GM18526 (cell line): Measurements from ENCODE around the gene ANK3.

Experiments
- POLR2A ChIP-seq: IDR thresholded peaks from 3 replicates; pipeline ENCODE4 v1.6.1; 2011; ENCODE audit not compliant: insufficient read length; ENCODE audit errors: extremely low read depth

Gene ANK3

GRCh38 chr10:60162631-60163030, 227.0 kb downstream of the ANK3 start:
- no peak for TF ChIP-seq POLR2A

GRCh38 chr10:60155943-60156683, 233.6 kb downstream of the ANK3 start:
- TF ChIP-seq POLR2A = no peak

DNA sequence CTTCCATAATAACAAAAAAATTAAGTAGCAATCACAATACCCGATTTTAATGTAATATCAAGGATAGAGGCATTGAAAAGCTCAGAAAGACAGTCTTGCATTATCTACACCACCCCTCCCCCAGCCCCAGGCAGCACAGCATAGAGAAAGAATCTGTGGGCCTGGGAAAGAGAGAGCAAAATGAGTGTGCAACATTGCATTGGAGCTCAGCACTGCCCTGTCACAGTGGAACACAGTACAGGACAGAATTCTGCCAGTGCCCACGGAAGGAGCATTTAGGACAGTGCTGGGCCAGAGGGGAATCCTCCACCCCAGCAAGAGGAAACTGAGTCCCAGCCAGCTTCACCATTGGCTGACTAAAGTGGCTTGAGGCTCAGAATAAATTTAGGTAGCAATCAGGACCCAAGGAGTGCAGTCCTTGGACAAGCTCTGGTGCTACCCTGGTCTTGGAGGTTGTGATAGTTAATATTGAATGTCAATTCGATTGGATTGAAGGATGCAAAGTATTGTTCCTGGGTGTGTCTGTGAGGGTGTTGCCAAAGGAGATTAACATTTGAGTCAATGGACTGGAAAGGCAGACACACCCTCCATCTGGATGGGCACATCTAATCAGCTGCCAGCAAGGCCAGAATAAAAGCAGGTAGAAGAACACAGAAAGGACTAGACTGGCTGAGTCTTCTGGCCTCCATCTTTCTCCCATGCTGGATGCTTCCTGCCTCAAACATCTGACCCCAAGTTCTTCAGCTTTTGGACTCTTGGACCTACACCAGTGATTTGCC, 234.4 kb downstream of the ANK3 start:
- TF ChIP-seq POLR2A = no peak

- TF ChIP-seq POLR2A = no peak
Observed at GRCh38 chr10:60149003-60149402, 240.7 kb downstream of the ANK3 start.

GRCh38 chr10:60148266-60148840, 241.3 kb downstream of the ANK3 start:
- no peak for TF ChIP-seq POLR2A

DNA sequence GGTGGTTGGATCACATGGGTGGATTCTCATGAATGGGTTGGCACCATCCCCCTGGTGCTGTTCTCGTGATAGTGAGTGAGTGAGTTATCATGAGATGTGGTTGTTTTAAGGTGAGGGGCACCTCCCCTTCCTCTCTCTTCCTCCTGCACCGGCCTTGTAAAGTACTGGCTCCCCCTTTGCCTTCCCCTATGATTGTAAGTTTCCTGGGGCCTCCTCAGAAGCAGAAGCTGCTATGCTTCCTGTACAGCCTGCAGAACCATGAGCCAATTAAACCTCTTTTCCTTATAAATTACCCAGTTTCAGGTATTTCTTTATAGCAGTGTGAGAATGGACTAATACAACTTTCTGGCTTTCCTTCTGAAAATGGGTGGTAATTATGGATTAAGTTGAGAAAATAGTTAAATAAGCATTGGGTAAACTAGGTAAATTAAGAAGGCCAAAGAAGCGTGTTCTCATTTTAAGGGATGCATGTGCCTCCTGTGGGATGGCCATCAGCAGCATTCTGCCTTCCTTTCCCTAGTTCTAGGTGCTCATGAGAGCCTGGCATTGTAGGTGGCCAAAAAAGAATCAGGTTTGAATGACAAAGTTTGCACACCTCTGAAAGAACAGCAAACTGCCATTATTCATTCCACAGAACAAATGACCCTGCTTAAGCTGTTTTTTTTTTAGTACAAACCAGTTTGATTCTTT, 242.0 kb downstream of the ANK3 start:
- TF ChIP-seq POLR2A = no peak

GRCh38 chr10:60147025-60147424, 242.7 kb downstream of the ANK3 start:
- TF ChIP-seq POLR2A = no peak

DNA sequence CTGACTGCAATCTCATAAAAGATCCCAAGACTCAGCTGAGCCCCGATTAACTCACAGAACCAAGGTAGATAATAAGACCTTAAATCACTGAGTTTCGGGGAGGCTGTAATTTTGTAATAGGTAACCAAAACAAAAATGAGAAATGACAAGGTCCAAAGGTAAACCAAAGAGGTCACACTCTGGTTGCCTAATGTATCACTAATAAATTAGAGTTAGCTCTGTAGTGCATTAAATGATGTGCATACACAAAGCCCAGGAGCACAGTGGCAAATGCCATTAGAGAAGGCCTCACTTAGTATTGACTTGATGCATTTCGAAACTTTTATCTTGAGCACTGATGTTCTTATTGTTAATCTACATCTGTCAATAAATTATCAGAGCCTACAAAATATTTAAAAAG, 245.6 kb downstream of the ANK3 start:
- no peak for TF ChIP-seq POLR2A

DNA sequence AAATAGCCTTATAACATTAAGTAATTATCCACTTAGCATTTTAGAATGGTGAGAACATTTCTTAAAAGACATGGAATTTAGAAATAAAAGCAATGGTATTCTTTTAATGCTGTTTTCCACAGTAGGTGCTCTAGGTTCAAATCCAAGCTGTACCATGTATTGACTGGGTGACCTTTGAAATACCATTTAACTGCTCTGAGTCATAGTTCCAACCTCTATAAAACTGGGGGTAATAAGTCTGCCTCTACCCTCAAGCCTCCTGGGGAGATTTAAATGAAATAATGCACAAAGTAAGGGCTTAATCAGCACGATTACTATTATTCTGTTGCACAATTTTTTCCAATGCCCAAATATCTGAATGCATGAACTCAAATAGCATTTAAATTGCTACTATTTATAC, 246.9 kb downstream of the ANK3 start:
- no peak for TF ChIP-seq POLR2A

DNA sequence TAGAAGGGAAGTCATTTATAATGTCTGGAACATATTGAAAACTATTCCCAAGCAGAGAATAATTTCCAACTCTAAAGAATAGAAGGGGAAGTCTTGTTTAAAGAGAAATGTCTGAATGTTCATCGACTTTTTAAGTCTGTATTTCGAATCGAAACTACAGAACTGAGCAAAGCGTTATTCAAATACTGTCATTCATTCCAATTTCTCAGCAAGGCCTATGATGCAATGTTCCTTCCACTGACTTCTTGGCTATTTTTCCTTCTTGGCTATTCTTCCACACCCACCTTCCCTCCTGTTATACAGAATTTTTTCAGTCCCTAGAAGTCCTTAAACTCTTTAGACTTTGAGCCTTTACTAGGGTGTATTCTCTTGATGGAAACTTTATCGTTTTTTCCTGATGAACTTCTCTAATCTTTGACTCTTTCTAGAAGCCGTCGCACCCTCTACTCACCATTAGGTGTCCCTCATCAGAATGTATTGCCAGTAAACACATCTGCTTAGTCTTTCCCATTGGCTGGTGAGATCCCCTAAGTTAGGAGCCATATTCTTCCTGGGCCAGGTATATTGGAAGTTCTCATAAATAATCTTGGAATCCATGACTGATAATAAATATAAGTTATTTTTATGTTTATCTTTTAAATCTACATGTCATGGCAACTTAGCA, 247.6 kb downstream of the ANK3 start:
- TF ChIP-seq POLR2A = no peak

- no peak for TF ChIP-seq POLR2A
Observed at GRCh38 chr10:60140651-60141632, 248.7 kb downstream of the ANK3 start.

GRCh38 chr10:60139798-60140566, 249.7 kb downstream of the ANK3 start:
- no peak for TF ChIP-seq POLR2A

DNA sequence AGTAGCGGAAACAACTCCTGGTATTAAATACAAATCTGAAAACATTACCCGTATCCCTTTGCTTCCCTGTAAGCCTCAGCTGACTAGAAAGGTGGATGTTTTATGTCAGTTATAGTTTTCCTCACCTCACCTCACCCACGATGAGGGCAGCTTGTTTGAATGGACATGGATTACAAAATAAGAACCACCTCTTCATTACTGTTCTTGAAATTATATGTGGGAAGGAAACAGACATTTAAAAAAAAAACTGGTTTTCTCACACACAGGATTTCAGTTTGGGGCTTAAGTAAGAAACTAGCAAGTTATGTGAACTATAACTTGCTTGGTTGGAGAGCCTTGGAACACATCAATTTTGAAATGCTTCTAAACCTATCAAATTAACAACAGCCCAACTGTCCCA, 250.4 kb downstream of the ANK3 start:
- TF ChIP-seq POLR2A = no peak
